ENCODE results near the gene OVCA2.

OVCA2 gene

GRCh38 chr17:2077040-2077439 lies 35.2 kb downstream of the OVCA2 start:
- TF ChIP-seq TAF1 (IDR thresholded peaks at IDR 0.05; ENCODE audit: low read depth) (no peak), CEBPB (IDR thresholded peaks at IDR 0.05) (no peak), ZBTB7A (IDR thresholded peaks at IDR 0.05; ENCODE audit: low read depth) (no peak), TCF12 (IDR thresholded peaks at IDR 0.05; ENCODE audit: low read depth) (no peak), REST (IDR thresholded peaks at IDR 0.05; ENCODE audit: low read depth) (no peak), YY1 (IDR thresholded peaks at IDR 0.05; ENCODE audit: low read depth) (no peak), EGR1 (IDR thresholded peaks at IDR 0.05) (no peak), EP300 (IDR thresholded peaks at IDR 0.05; ENCODE audit: borderline replicate concordance) (no peak), MAX (IDR thresholded peaks at IDR 0.05) (no peak), RAD21 (IDR thresholded peaks at IDR 0.05; ENCODE audit: low read depth) (no peak)

- no peak for TF ChIP-seq YY1 (IDR thresholded peaks at IDR 0.05; ENCODE audit: low read depth)
- no peak for TF ChIP-seq MAX (IDR thresholded peaks at IDR 0.05)
- TF ChIP-seq USF1 (IDR thresholded peaks at IDR 0.05): no peak
- no peak for TF ChIP-seq CREB1 (IDR thresholded peaks at IDR 0.05; ENCODE audit: low read depth)
- no peak for TF ChIP-seq ZBTB7A (IDR thresholded peaks at IDR 0.05; ENCODE audit: low read depth)
- no peak for TF ChIP-seq REST (IDR thresholded peaks at IDR 0.05; ENCODE audit: low read depth)
- no peak for TF ChIP-seq FOXM1 (IDR thresholded peaks at IDR 0.05; ENCODE audit: borderline replicate concordance, low read depth)
- TF ChIP-seq CEBPB (IDR thresholded peaks at IDR 0.05): no peak
- TF ChIP-seq TAF1 (IDR thresholded peaks at IDR 0.05; ENCODE audit: low read depth): no peak
- no peak for TF ChIP-seq EGR1 (IDR thresholded peaks at IDR 0.05)
- TF ChIP-seq TCF12 (IDR thresholded peaks at IDR 0.05; ENCODE audit: low read depth): no peak
- TF ChIP-seq RAD21 (IDR thresholded peaks at IDR 0.05; ENCODE audit: low read depth): no peak
- TF ChIP-seq NFIC (IDR thresholded peaks at IDR 0.05): no peak
- no peak for TF ChIP-seq EP300 (IDR thresholded peaks at IDR 0.05; ENCODE audit: borderline replicate concordance)
- TF ChIP-seq TEAD4 (IDR thresholded peaks at IDR 0.05): no peak
These were observed 39.7 kb downstream of the OVCA2 start for GRCh38 chr17:2081564-2081963.

GRCh38 chr17:2082003-2082781 lies 40.4 kb downstream of the OVCA2 start:
- TF ChIP-seq TAF1 (IDR thresholded peaks at IDR 0.05; ENCODE audit: low read depth) (no peak), ZBTB7A (IDR thresholded peaks at IDR 0.05; ENCODE audit: low read depth) (no peak), MAX (IDR thresholded peaks at IDR 0.05) (no peak), REST (IDR thresholded peaks at IDR 0.05; ENCODE audit: low read depth) (no peak), EGR1 (IDR thresholded peaks at IDR 0.05) (no peak), CREB1 (IDR thresholded peaks at IDR 0.05; ENCODE audit: low read depth) (no peak), EP300 (IDR thresholded peaks at IDR 0.05; ENCODE audit: borderline replicate concordance) (no peak), RAD21 (IDR thresholded peaks at IDR 0.05; ENCODE audit: low read depth) (no peak), USF1 (IDR thresholded peaks at IDR 0.05) (no peak), CEBPB (IDR thresholded peaks at IDR 0.05) (no peak), FOXM1 (IDR thresholded peaks at IDR 0.05; ENCODE audit: borderline replicate concordance, low read depth) (no peak), TCF12 (IDR thresholded peaks at IDR 0.05; ENCODE audit: low read depth) (no peak), TEAD4 (IDR thresholded peaks at IDR 0.05) (no peak), YY1 (IDR thresholded peaks at IDR 0.05; ENCODE audit: low read depth) (no peak), NFIC (IDR thresholded peaks at IDR 0.05) (no peak)

- TF ChIP-seq NFIC (IDR thresholded peaks at IDR 0.05) (no peak), FOXM1 (IDR thresholded peaks at IDR 0.05; ENCODE audit: borderline replicate concordance, low read depth) (no peak), TCF12 (IDR thresholded peaks at IDR 0.05; ENCODE audit: low read depth) (no peak), EP300 (IDR thresholded peaks at IDR 0.05; ENCODE audit: borderline replicate concordance) (no peak)
These were observed 41.8 kb downstream of the OVCA2 start for GRCh38 chr17:2083613-2084035.

Measured in Ishikawa (cell line).